ENCODE results near the gene FGF4.

The FGF4 gene

DNA sequence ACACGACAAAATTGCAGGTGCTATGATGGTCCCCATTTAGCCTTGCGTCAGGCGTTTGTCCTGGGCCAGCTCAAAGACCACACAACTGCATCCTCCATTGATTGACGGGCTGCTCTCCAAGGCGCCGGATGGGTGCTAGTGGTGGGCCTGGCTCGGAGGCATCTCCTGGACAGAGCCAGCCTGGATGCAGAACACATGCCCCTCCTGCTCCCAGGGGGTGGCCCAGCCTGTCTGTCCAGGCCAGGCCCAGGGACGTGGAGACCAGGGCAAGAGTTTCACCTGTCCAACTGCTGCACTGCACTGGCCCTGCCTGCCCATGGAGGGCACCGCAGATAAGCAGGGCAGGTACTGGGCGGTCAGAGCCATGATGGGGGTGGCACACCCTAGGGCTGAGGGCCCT lies 47.9 kb downstream of the FGF4 start:
- ChIA-PET CTCF (no interaction called here), POLR2A (no interaction called here)
- Histone ChIP-seq H3K36me3 (ENCODE audit: control insufficient read depth in 4 of 4, insufficient read depth in 4 of 4, low read length in 3 of 4) (no peaks in the 10 kb centered on the region), H3K9me3 (ENCODE audit: control extremely low read depth in 1 of 5, control insufficient read depth in 4 of 5, insufficient read depth in 2 of 5, low read depth in 1 of 5, low read length in 4 of 5) (no peaks in the 10 kb centered on the region), H3K4me3 (ENCODE audit: control insufficient read depth in 1 of 7, extremely low read depth in 1 of 7, insufficient read depth in 4 of 7, low read depth in 2 of 7, low read length in 6 of 7) (no peak overlapping the region), H3K4me1 (ENCODE audit: control extremely low read depth in 1 of 4, control insufficient read depth in 4 of 4, insufficient read depth in 4 of 4, low read length in 3 of 4) (no peaks in the 10 kb centered on the region), H3K27ac (ENCODE audit: insufficient read depth in 1 of 2, low read depth in 1 of 2, low read length in 2 of 2, poor library complexity in 1 of 2, severe bottlenecking in 2 of 2) (no peak overlapping the region), H3K27me3 (replicated peaks in 2 of 5; ENCODE audit: control insufficient read depth in 4 of 5, insufficient read depth in 5 of 5, low read length in 4 of 5) (peaks cover 3 to 92% (median 15%) of the 10 kb centered on the region in 5 experiments)
- DNase-seq = no peak
- WGBS (ENCODE audit: insufficient coverage) = 95% methylated on average over 8 of the region's 10 CpGs

DNA sequence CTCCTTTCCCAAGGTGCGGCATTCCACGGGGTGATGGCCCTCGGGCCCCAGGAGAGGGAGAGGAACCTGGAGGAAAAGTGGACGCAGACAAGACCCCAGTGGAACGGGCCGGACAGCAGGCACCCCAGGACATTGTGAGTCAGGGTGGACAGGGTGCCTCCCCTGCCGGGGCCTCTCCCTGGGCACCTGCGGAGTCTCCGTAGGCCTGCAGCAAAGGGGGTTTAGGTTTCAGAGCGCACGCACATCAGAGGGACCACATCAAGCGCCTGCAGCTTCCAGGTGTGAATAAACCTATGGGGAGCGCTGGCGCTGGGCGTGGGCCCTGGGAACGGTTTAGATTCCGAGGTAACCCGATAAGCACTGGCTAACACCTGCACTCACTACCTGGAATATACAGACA lies 48.7 kb downstream of the FGF4 start:
- 55% methylated on average over 17 of the region's 18 CpGs for WGBS (ENCODE audit: insufficient coverage)
- ChIA-PET CTCF (no interaction called here), POLR2A (interaction anchor here (0.6 kb wide), 1 partner anchor 52 kb away, joined by 3 read pairs; no protein-coding TSS in a partner anchor)
- DNase-seq = no peak
- Histone ChIP-seq H3K9me3 (ENCODE audit: control extremely low read depth in 1 of 5, control insufficient read depth in 4 of 5, insufficient read depth in 2 of 5, low read depth in 1 of 5, low read length in 4 of 5) (no peaks in the 10 kb centered on the region), H3K27me3 (replicated peaks in 2 of 5; ENCODE audit: control insufficient read depth in 4 of 5, insufficient read depth in 5 of 5, low read length in 4 of 5) (peaks cover 3 to 92% (median 12%) of the 10 kb centered on the region in 5 experiments), H3K36me3 (ENCODE audit: control insufficient read depth in 4 of 4, insufficient read depth in 4 of 4, low read length in 3 of 4) (no peaks in the 10 kb centered on the region), H3K27ac (ENCODE audit: insufficient read depth in 1 of 2, low read depth in 1 of 2, low read length in 2 of 2, poor library complexity in 1 of 2, severe bottlenecking in 2 of 2) (no peak overlapping the region), H3K4me3 (ENCODE audit: control insufficient read depth in 1 of 7, extremely low read depth in 1 of 7, insufficient read depth in 4 of 7, low read depth in 2 of 7, low read length in 6 of 7) (no peak overlapping the region), H3K4me1 (ENCODE audit: control extremely low read depth in 1 of 4, control insufficient read depth in 4 of 4, insufficient read depth in 4 of 4, low read length in 3 of 4) (no peaks in the 10 kb centered on the region)

DNA sequence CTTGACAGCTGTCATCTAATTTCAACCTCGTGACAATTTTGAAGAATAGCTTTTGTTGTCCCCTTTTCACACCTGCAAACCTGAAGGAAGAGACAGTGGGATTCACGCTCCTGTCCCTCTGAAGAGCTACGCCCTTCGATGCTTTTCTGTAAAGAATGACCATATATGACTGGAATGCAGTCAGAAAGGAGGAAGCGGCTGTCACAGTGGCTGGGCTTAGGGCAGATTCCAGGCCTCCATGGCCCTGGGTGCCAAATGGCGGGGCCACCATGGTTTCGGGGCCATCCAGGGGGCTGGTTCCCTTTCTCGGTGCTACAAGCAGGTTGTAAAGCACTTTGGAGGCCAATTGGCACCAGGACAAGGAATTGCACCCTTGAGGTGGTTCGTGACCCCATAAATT lies 49.1 kb downstream of the FGF4 start:
- Histone ChIP-seq H3K27ac (ENCODE audit: insufficient read depth in 1 of 2, low read depth in 1 of 2, low read length in 2 of 2, poor library complexity in 1 of 2, severe bottlenecking in 2 of 2) (no peak overlapping the region), H3K36me3 (ENCODE audit: control insufficient read depth in 4 of 4, insufficient read depth in 4 of 4, low read length in 3 of 4) (no peaks in the 10 kb centered on the region), H3K4me1 (ENCODE audit: control extremely low read depth in 1 of 4, control insufficient read depth in 4 of 4, insufficient read depth in 4 of 4, low read length in 3 of 4) (no peaks in the 10 kb centered on the region), H3K27me3 (replicated peaks in 2 of 5; ENCODE audit: control insufficient read depth in 4 of 5, insufficient read depth in 5 of 5, low read length in 4 of 5) (peaks cover 3 to 92% (median 15%) of the 10 kb centered on the region in 5 experiments), H3K9me3 (ENCODE audit: control extremely low read depth in 1 of 5, control insufficient read depth in 4 of 5, insufficient read depth in 2 of 5, low read depth in 1 of 5, low read length in 4 of 5) (no peaks in the 10 kb centered on the region), H3K4me3 (ENCODE audit: control insufficient read depth in 1 of 7, extremely low read depth in 1 of 7, insufficient read depth in 4 of 7, low read depth in 2 of 7, low read length in 6 of 7) (no peak overlapping the region)
- ChIA-PET CTCF (no interaction called here), POLR2A (no interaction called here)
- WGBS (ENCODE audit: insufficient coverage) = 27% methylated on average over 7 of the region's 9 CpGs
- DNase-seq = no peak

DNA sequence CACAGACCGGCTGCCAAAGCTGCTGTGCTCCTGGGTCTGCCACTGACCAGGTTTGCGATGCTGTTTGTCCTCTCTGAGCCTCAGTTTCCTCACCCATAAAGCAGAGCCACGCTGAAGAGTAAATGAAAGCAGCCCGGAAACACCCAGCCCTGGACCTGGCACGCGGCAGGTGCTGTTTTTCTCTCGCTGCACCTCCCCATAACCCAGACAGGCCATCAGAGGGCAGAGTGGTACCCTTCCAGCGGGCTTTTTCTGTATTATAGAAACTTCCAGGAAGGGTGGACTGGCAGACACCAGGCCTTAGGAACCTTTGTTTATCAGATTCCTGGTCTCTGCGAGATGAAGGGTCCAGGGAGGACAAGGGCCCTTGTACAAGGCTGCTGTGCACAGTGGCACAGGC lies 53.4 kb downstream of the FGF4 start:
- H3K36me3 ChIP-seq (ENCODE audit: control insufficient read depth in 4 of 4, insufficient read depth in 4 of 4, low read length in 3 of 4) = no peaks in the 10 kb centered on the region
- POLR2A ChIA-PET = no interaction called here
- DNase-seq = no peak
- H3K27ac ChIP-seq (ENCODE audit: insufficient read depth in 1 of 2, low read depth in 1 of 2, low read length in 2 of 2, poor library complexity in 1 of 2, severe bottlenecking in 2 of 2) = no peak overlapping the region
- no peaks in the 10 kb centered on the region for H3K9me3 ChIP-seq (ENCODE audit: control extremely low read depth in 1 of 5, control insufficient read depth in 4 of 5, insufficient read depth in 2 of 5, low read depth in 1 of 5, low read length in 4 of 5)
- H3K27me3 ChIP-seq (replicated peaks in 2 of 5; ENCODE audit: control insufficient read depth in 4 of 5, insufficient read depth in 5 of 5, low read length in 4 of 5) = peaks cover 3 to 92% (median 34%) of the 10 kb centered on the region in 5 experiments
- H3K4me1 ChIP-seq (ENCODE audit: control extremely low read depth in 1 of 4, control insufficient read depth in 4 of 4, insufficient read depth in 4 of 4, low read length in 3 of 4) = no peaks in the 10 kb centered on the region
- H3K4me3 ChIP-seq (ENCODE audit: control insufficient read depth in 1 of 7, extremely low read depth in 1 of 7, insufficient read depth in 4 of 7, low read depth in 2 of 7, low read length in 6 of 7) = no peak overlapping the region
- CTCF ChIA-PET = no interaction called here
- 50% methylated on average over 4 of the region's 9 CpGs for WGBS (ENCODE audit: insufficient coverage)

DNA sequence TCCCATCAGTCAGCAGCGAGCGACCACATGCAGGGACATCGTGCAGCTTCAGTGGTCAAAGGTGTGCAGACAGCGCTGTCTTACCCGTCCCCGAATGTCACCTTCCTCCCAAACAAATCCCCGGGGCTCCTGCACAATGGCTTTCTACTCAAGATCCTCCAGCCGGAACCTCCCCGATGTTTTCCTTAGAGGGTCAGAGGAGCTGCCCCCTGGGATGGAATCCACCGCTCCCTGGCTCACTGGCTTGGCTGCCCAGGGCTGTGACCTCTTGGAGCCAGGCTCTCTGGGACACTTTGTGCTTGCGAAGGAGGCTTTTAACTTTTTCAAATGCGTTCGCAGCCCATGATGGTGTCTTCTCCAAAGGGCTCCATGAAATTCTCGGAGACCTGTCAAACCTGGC lies 54.0 kb downstream of the FGF4 start:
- Histone ChIP-seq H3K9me3 (ENCODE audit: control extremely low read depth in 1 of 5, control insufficient read depth in 4 of 5, insufficient read depth in 2 of 5, low read depth in 1 of 5, low read length in 4 of 5) (no peaks in the 10 kb centered on the region), H3K27ac (ENCODE audit: insufficient read depth in 1 of 2, low read depth in 1 of 2, low read length in 2 of 2, poor library complexity in 1 of 2, severe bottlenecking in 2 of 2) (no peak overlapping the region), H3K27me3 (replicated peaks in 2 of 5; ENCODE audit: control insufficient read depth in 4 of 5, insufficient read depth in 5 of 5, low read length in 4 of 5) (peaks cover 3 to 92% (median 33%) of the 10 kb centered on the region in 5 experiments), H3K4me3 (ENCODE audit: control insufficient read depth in 1 of 7, extremely low read depth in 1 of 7, insufficient read depth in 4 of 7, low read depth in 2 of 7, low read length in 6 of 7) (no peak overlapping the region), H3K4me1 (ENCODE audit: control extremely low read depth in 1 of 4, control insufficient read depth in 4 of 4, insufficient read depth in 4 of 4, low read length in 3 of 4) (no peaks in the 10 kb centered on the region), H3K36me3 (ENCODE audit: control insufficient read depth in 4 of 4, insufficient read depth in 4 of 4, low read length in 3 of 4) (no peaks in the 10 kb centered on the region)
- WGBS (ENCODE audit: insufficient coverage) = 29% methylated on average over 14 of the region's 14 CpGs
- DNase-seq = no peak
- POLR2A ChIA-PET = no interaction called here
- CTCF ChIA-PET = interaction anchor here (1.2 kb wide), 1 partner anchor 474 kb away, joined by 3 read pairs; no protein-coding TSS in a partner anchor
